K562 (cell line): ENCODE data around the gene PIERCE2. TPM values are rescaled to one million over a fixed set of nuclear protein-coding genes. Genes with fewer than 3 reads are reported as not detected.

ENCODE experiments used
- ATAC-seq: fragments of 200-7000 bp; cut with Tn5 transposase; 3 replicates; pipeline ENCODE4 v1.9.1; 2020; ENCODE audit warnings: moderate library complexity
- BruUV-seq: library from RNA; stranded (reverse); fragments of 400-500 nt; replicated peaks from 2 replicates; lab custom pipeline; 2021; lab: Mats Ljungman, UMichigan
- CTCF ChIA-PET: fragments of 300-600 bp; formaldehyde crosslinking; extraction: SDS; loops from one replicate; lab custom pipeline; 2021; ENCODE audit warnings: low intra/inter-chr PET ratio; lab: Yijun Ruan, JAX
- POLR2A ChIA-PET: fragments of 300-600, 350-650 bp; sonication (Branson Sonifier 250); formaldehyde crosslinking; extraction: SDS; loops from one replicate; lab custom pipeline; 2021; ENCODE audit warnings: antibody characterized with exemption, inconsistent platforms; lab: Yijun Ruan, JAX
- DNase-seq, 4 experiments: peaks; one replicate each; pipeline versions ENCODE4 v3.0.0 to v3.0.0-alpha.2; 2011 to 2018; ENCODE audit warnings: low spot score in 3 of 4, mixed read lengths in 3 of 4; ENCODE audit errors: extremely low read depth in 1 of 4
- FAIRE-seq: peaks from 2 replicates; lab custom pipeline; 2011; peaks lifted over from hg19 to GRCh38; lab: Jason Lieb, UNC
- H2AFZ ChIP-seq: 2 replicates; pipeline ENCODE4 v1.6.0; 2011; ENCODE audit warnings: low read depth, low read length, control low read depth, inconsistent platforms
- H3K27ac ChIP-seq: fragments of 200-600 bp; 3 replicates; pipeline ENCODE4 v1.8.0; 2011; ENCODE audit warnings: low read depth, mild to moderate bottlenecking, control low read depth, inconsistent platforms, low read length, moderate library complexity, mixed read lengths; ENCODE audit errors: extremely low read depth
- H3K27me3 ChIP-seq, 2 experiments: fragments of 300-600 bp in 1 of 2; 2 replicates in 1 of 2; 3 replicates in 1 of 2; pipeline versions ENCODE4 v1.6.0 to v1.8.0; 2011; ENCODE audit warnings: inconsistent platforms in 2 of 2, low read length in 2 of 2, mild to moderate bottlenecking in 1 of 2, mixed read lengths in 1 of 2, moderate library complexity in 1 of 2; ENCODE audit not compliant: control insufficient read depth in 2 of 2, insufficient read depth in 2 of 2
- H3K36me3 ChIP-seq: fragments of 300-600 bp; 3 replicates; pipeline ENCODE4 v1.8.0; 2011; ENCODE audit warnings: mild to moderate bottlenecking, low read length, inconsistent platforms; ENCODE audit not compliant: control insufficient read depth, insufficient read depth
- H3K4me1 ChIP-seq, 2 experiments: fragments of 200-600 bp in 1 of 2; replicated peaks in 1 of 2; 2 replicates in 1 of 2; 3 replicates in 1 of 2; pipeline versions ENCODE4 v1.5.1 to v1.8.0; 2011; ENCODE audit warnings: inconsistent platforms in 2 of 2, low read length in 2 of 2, mild to moderate bottlenecking in 1 of 2, mixed read lengths in 1 of 2, moderate library complexity in 1 of 2; ENCODE audit not compliant: control insufficient read depth in 2 of 2, insufficient read depth in 2 of 2
- H3K4me2 ChIP-seq: 2 replicates; pipeline ENCODE4 v1.6.1; 2011; ENCODE audit warnings: low read length, control low read depth, inconsistent platforms, mixed read lengths; ENCODE audit not compliant: insufficient read depth
- H3K4me3 ChIP-seq: fragments of 200-600 bp; sonication (generic), shearing (Covaris generic); 2 replicates; pipeline ENCODE4 v1.5.1; 2016; ENCODE audit warnings: control low read depth, inconsistent platforms
- H3K79me2 ChIP-seq: fragments of 200-600 bp; 3 replicates; pipeline ENCODE4 v1.8.0; 2011; ENCODE audit warnings: low read length, inconsistent platforms; ENCODE audit not compliant: control insufficient read depth, insufficient read depth
- H3K9ac ChIP-seq, 2 experiments: 2 replicates each; pipeline versions ENCODE4 v1.6.0 to v1.6.1; 2011; ENCODE audit warnings: low read depth in 2 of 2, low read length in 2 of 2, control low read depth in 1 of 2, inconsistent platforms in 1 of 2, mild to moderate bottlenecking in 1 of 2, mixed read lengths in 1 of 2; ENCODE audit not compliant: insufficient read depth in 1 of 2
- H3K9me1 ChIP-seq: one replicate; pipeline ENCODE4 v1.6.0; 2011; ENCODE audit warnings: inconsistent platforms, mild to moderate bottlenecking, low read length, moderate library complexity; ENCODE audit not compliant: control insufficient read depth, insufficient read depth
- H3K9me3 ChIP-seq: replicated peaks from 2 replicates; pipeline ENCODE4 v1.5.1; 2011; ENCODE audit warnings: low read depth, low read length, inconsistent platforms; ENCODE audit not compliant: control insufficient read depth, insufficient read depth
- H4K20me1 ChIP-seq: replicated peaks from 2 replicates; pipeline ENCODE4 v1.6.1; 2011; ENCODE audit warnings: low read length, inconsistent platforms, mixed read lengths; ENCODE audit not compliant: control insufficient read depth, insufficient read depth
- SNAPC5 ChIP-seq: fragments of 250-450 bp; sonication (Bioruptor Pico); IDR thresholded peaks from 2 replicates; pipeline ENCODE4 v1.8.0; 2021; ENCODE audit warnings: moderate library complexity, mild to moderate bottlenecking, inconsistent platforms
- ZBTB2 ChIP-seq: fragments of 450-650 bp; IDR thresholded peaks from 2 replicates; pipeline ENCODE4 v1.6.1; 2016; ENCODE audit warnings: antibody characterized with exemption
- ZFP36 ChIP-seq: fragments of 150-350 bp; IDR thresholded peaks from 2 replicates; pipeline ENCODE4 v1.6.1; 2018; ENCODE audit warnings: low read length, low read depth; ENCODE audit not compliant: partially characterized antibody
- ZNF212 ChIP-seq: fragments of 450-650 bp; formaldehyde crosslinking; IDR thresholded peaks from 2 replicates; pipeline ENCODE4 v1.4.0; 2020; ENCODE audit warnings: mild to moderate bottlenecking
- ZNF316 ChIP-seq: fragments of 450-650 bp; IDR thresholded peaks from 2 replicates; pipeline ENCODE4 v1.6.1; 2016
- ZNF696 ChIP-seq: fragments of 250-450 bp; sonication (Bioruptor Pico); conservative IDR thresholded peaks from 2 replicates; pipeline ENCODE4 v1.4.0; 2020; ENCODE audit warnings: mild to moderate bottlenecking, moderate library complexity
- in situ Hi-C: fragments of 300-500 bp; cut with MboI; formaldehyde crosslinking; loops from 4 replicates; pipeline ENCODE4 v1.15.0; 2018; ENCODE audit warnings: inconsistent platforms, mixed read lengths
- intact Hi-C: fragments of 100-400 bp; cut with micrococcal nuclease; formaldehyde crosslinking; loops from 2 replicates; pipeline ENCODE4 v1.14.2; 2022
- polyA plus RNA-seq, 8 experiments: library from polyadenylated mRNA; depleted of rRNA in 4 of 8; stranded (reverse) in 5 of 8; unstranded in 3 of 8; fragments of >200 nt; fragmentation: Nextera tagmentation in 2 of 8; fragmentation: Illumina TruSeq in 1 of 8; extraction: Ambion mirVana in 2 of 8; extraction: Trizol in 1 of 8; gene quantifications; 2 replicates each; pipeline versions ENCODE4 v1.2.1 to v1.2.3, GENCODE V29; 2011 to 2014; ENCODE audit warnings: inconsistent platforms in 1 of 8, missing spikeins in 1 of 8
- total RNA-seq, 7 experiments: library from RNA; depleted of rRNA in 6 of 7; stranded (reverse); fragments of >200 nt in 6 of 7; fragmentation: Illumina TruSeq in 2 of 7; extraction: Trizol in 2 of 7; gene quantifications; 2 replicates each; pipeline versions ENCODE4 v1.2.1 to v1.2.3, GENCODE V29; 2011 to 2021; ENCODE audit warnings: low replicate concordance in 1 of 7

PIERCE2 gene
- total and polyA plus RNA-seq, 9 of the 15 experiments (the other 6 are each of a cell fraction or from before 2014, with no cell fraction given), result 2.9 to 4.8 (median 4.0) TPM

GRCh38 chr15:55420171-55420866 is 12.0 kb downstream of the PIERCE2 start:
- Histone ChIP-seq H3K27me3 (no peaks in the 10 kb centered on the region), H3K4me3 (no peak overlapping the region), H3K4me1 (peaks cover 0 to 5% of the 10 kb centered on the region in 2 experiments; a peak in 3 of 5 replicates), H3K27ac (no peak overlapping the region), H3K4me2 (no peak overlapping the region), H2AFZ (no peak overlapping the region), H4K20me1 (no peaks in the 10 kb centered on the region), H3K9me1 (no peaks in the 10 kb centered on the region), H3K79me2 (no peaks in the 10 kb centered on the region), H3K9ac (no peak overlapping the region), H3K9me3 (no peaks in the 10 kb centered on the region), H3K36me3 (no peaks in the 10 kb centered on the region)
- no peak for ATAC-seq
- no peak for DNase-seq
- in situ Hi-C loops, result no loop called here
- no TSS peak for BruUV-seq
- intact Hi-C loops, result no loop called here
- CTCF ChIA-PET, result no interaction called here
- no peak for FAIRE-seq
- POLR2A ChIA-PET, result interaction anchor here (0.8 kb wide), 1 partner anchor 10 kb away, joined by 3 read pairs; no protein-coding TSS in a partner anchor
- TF ChIP-seq ZNF316 (no peak), ZFP36 (no peak), ZBTB2 (no peak), ZNF212 (CRISPR knock-in tag) (no peak), ZNF696 (CRISPR knock-in tag) (no peak), SNAPC5 (CRISPR knock-in tag) (no peak)
